GM18873 (cell line): ENCODE data around the gene POU2F1.

Experiments used
- ATAC-seq: cut with Tn5 transposase; IDR thresholded peaks from one replicate; pipeline ENCODE4 v1.9.1; 2021; ENCODE audit warnings: mild to moderate bottlenecking, moderate library complexity, moderate number of reproducible peaks; ENCODE audit not compliant: unreplicated experiment, low FRiP score

POU2F1 gene

DNA sequence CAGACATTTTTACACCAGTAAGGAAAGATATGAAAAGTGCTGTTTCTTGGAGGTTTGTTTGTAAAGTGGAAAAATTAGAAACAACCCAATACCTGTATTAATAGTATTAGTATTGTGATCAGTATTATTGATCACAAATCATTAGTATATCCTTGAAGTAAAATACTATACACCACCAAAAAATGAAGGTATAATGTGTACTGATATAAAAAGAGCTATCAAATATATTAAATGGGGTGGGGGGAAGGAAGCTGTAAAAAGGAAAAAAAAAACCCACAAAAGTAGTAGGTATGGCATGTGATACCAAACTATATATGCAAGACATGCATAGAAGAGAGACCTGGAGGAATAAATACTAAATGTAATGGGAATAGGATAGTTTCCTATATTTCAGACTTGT lies 46.3 kb downstream of the POU2F1 start:
- ATAC-seq = no peak

GRCh38 chr1:167268347-167268787 lies 47.7 kb downstream of the POU2F1 start:
- no peak for ATAC-seq

- no peak for ATAC-seq
Observed at GRCh38 chr1:167270349-167271092, 49.8 kb downstream of the POU2F1 start.

GRCh38 chr1:167272369-167272957 lies 51.8 kb downstream of the POU2F1 start:
- ATAC-seq = no peak

- ATAC-seq = no peak
Observed at GRCh38 chr1:167273027-167273800, 52.5 kb downstream of the POU2F1 start.

DNA sequence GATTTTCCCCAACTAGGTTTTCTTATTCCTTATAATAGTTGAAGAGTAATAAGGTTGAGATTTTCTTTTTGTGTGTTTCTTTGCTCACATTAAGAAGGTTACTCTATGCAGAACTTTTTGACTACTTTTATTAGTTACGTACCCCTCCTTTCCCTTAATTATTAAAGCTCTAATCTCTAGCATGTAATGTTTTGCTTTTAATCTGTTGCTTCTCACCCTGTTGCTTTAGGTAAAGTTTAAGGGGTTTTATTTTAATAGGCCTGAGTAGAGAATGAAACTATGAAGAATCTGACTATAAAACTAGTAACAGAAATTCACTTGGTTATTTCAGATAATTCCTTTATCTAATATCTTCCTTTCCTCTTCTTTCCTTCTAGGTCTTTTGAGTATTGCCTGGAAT lies 53.4 kb downstream of the POU2F1 start:
- no peak for ATAC-seq

DNA sequence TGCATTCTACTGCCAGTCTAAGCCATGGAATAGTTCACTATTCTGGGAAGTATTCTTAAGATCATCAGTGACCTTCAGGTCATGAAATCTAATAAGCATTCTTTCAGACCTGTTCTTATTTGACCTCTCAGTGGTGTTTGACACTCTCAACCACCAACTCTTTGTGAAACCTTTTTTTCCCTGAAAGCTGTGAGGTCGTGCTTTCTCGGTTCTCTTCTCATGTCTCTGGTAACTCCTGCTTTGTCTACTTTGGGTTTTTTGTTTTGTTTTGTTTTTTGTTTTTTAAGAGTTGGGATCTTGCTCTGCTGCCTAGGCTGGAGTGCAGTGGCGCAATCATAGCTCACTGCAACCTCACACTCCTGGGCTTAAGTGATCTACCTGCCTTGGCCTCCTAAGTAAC lies 56.3 kb downstream of the POU2F1 start:
- ATAC-seq = no peak

DNA sequence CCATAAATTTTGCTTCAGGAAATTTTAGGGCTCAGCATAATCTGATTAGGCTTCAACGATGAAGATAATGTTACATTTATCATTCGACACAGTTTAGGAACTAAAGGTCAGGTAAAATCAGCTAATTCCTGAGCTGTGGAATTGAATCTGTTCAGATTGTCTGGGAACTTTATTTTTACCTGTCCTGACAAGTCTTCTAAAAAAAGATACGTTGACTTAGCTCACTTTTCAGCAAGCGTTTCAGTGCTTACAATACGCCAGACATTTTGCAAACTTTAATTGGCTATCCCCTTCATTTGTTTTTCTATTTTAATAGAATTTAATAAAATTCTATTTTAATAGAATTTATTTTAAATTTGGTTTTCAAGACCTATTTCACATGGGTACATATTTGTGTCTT lies 57.8 kb downstream of the POU2F1 start:
- ATAC-seq = no peak

- ATAC-seq = no peak
Observed at GRCh38 chr1:167280912-167281311, 60.2 kb downstream of the POU2F1 start.

DNA sequence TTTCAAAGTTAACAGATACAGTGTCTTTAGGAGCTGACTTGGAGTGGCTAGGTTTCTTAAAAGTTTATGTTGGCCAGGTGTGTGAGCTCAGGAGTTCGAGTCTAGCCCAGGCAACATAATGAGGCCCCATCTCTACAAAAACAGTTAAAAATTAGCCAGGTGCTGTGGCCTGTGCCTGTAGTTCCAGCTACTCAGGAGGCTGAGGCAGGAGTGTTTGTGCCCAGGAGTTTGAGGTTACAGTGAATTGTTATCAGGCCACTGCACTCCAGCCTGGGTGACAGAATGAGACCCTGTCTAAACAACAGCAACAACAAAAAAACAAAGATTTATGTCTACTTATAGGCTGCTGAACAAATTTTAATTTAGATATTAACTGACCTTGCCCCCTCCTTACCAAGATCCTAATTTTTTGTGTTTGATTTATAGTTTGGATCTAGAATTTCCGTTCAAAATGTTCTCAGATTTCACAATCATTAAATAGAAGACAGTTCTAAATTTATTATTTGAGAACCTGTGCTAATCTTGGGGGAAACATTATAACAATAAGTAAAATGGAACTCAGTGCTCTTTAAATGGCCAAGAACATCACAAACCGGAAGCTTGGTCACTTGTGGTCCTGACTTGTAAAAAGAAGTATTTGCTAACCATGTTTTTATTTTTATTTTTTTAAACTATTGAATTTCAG lies 67.8 kb downstream of the POU2F1 start:
- ATAC-seq = no peak

- no peak for ATAC-seq
Observed at GRCh38 chr1:167289075-167289442, 68.4 kb downstream of the POU2F1 start.

GRCh38 chr1:167289966-167290365 lies 69.3 kb downstream of the POU2F1 start:
- no peak for ATAC-seq

DNA sequence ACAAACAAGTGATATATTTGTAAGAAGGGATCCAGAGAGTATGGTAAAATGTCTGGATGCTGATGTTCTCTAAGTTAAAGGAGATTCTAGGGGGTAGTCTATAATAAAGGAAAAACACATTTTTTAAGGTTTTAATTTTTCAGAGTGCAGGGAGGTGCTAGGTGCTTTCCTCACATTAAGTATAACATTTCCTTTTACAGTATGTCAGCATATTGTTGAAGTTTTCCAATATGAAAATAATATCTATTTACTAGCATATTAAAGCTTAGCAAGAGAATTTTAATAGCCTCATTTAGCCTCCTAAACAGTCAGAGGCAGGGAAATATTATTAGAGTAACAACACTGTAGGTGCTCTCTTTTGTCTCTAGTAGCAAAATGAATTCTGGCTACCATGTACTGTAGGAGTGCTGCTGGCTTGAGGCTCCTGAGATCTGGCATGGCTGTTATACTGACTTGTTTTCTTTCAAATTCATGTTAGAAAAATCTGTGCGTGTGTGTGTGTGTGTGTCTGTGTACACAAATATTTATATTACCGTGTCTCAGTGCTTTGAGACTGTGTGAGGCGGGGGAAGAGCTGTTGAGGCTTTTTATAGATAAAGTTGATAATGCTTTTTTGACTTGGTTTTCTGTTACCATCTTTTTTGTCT lies 71.0 kb downstream of the POU2F1 start:
- ATAC-seq = no peak

GRCh38 chr1:167292216-167292615 lies 71.5 kb downstream of the POU2F1 start:
- no peak for ATAC-seq

- ATAC-seq = no peak
Observed at GRCh38 chr1:167293057-167293456, 72.4 kb downstream of the POU2F1 start.

GRCh38 chr1:167294528-167294927 lies 73.8 kb downstream of the POU2F1 start:
- ATAC-seq = no peak

DNA sequence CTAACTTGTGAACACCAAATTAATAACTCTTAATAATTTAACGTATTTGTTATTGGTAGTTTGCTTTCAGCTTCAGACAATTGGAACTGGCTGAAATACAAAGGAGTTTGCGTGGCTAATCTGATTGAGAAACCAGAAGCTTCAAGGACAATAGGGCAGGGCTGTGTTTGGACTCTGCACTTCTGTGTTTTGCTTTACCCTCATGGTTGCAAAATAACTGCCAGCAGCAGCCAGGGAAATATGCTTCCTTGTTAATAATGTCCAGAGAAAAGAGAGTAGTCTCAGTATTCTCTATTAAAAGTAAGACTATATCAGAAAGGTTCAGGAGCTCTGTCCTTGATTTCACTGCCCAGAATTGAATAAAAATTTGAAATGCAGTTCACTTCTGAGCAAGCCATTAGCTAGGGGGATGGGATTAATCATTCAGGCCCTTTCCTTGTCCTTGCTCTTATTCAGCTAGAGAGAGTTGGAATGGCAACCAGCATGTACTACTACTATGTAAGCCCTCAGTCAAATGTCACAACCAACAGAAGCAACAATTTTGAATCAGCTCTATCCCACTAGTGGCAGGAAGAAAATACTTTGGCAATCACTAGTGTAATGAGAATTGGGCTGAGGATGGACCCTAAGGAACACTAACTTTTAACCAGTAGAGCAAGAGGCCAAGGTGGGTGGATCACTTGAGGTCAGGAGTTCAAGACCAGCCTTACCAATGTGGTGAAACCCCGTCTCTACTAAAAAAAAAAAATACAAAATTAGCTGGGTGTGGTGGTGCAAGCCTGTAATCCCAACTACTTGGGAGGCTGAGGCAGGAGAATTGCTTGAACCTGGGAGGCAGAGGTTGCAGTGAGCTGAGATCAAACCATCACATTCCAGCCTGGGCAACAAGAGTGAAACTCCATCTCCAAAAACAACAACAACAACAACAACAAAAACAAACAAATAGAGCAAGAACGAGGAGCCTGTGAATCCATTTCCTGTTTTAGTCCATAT lies 76.8 kb downstream of the POU2F1 start:
- ATAC-seq = no peak

DNA sequence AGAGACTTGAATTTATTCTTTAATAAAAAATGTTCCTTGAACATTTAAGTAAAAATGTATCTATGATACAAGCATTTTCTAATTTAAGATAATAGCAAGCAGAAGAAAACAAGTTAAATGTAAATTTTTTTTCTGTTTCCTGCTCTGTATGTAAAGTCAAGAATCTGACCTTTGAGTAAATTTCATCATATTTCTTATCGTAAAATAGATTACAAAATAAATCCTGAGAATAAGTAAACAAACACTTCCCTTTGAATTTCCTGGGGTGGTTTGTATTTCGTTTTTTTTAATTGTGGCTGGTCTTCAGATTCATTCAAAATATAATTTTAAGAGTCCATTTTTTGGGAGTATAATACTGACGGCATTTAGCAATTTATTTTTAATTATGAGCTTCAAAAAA lies 77.6 kb downstream of the POU2F1 start:
- ATAC-seq = no peak

DNA sequence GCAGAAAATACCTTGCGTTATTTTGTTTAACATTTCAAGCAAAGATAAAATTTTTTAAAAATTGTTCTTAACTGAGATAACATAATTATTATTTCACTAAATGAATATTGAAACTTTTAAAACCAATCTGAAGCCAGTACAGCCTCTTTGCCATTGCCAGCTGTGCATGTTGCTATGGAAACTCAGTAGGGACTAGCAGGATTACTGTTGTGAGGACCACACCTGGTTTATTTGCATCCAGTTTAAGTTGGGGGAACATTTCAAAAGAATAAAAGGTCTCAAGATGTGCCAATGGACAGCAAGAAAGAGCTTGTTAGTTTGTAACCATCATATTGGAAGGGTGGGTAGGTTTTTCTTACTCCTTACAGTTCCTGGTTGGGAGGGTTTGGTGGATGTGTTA lies 80.7 kb downstream of the POU2F1 start:
- no peak for ATAC-seq
